NCI-H510A (cell line): ENCODE results near the gene ZNF556.

Experiments
- DNase-seq: peaks from one replicate; lab custom pipeline; 2025; lab: John Stamatoyannopoulos, UW

ZNF556 gene

DNA sequence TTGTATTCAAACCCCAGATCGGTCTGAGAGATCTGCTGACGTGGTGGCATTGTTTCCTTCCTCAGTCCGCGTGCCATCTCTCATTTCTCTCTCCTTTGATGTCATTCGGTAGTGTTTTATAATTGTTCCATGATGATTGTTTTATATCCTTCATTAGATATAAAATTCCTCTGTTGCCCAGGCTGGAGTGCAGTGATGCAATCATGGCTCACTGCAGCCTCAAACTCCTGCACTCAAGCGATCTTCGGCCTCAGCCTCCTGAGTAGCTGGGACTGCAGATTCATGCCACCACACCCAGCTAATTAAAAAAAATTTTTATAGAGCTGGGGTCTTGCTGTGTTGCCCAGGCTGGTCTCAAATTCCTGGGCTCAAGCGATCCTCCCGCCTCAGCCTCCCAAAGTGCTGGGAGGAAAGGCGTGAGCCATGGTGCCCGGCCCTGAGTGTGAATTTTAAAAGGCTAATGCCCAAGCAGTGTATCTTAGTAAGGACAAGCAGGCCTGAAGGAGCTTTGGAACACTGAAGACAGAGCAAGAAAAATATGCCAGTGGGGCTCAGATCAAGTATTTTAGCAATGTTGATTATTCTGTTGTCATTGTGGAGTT lies 38.9 kb downstream of the ZNF556 start:
- no peak for DNase-seq

DNA sequence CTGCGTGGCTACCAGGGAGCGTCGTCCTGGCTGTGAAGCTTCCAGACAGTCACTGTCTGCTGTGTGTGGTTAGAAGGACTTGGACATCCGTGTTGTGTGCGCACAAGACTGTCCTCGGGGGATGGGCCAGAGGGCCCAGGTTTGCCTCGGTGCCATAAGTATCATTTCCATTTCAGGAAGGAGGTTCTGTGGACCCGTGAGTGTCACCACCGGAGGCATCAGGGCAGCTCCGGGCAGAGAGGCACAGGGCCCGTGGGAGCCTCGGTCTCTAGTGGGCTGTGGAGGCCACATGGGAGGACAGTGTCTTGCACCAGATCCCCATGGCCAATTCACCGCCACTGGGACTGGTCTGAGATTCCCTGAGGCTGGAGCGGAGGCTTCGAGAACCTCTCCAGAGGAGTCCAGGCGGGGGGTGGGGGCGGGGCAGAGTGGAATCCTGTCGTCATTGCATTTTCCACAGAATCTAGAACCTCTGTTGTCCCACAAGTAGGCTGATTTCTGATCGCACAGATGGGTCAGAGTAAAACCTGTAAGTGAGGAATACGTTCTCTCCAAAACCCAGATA lies 39.6 kb downstream of the ZNF556 start:
- DNase-seq: no peak

DNA sequence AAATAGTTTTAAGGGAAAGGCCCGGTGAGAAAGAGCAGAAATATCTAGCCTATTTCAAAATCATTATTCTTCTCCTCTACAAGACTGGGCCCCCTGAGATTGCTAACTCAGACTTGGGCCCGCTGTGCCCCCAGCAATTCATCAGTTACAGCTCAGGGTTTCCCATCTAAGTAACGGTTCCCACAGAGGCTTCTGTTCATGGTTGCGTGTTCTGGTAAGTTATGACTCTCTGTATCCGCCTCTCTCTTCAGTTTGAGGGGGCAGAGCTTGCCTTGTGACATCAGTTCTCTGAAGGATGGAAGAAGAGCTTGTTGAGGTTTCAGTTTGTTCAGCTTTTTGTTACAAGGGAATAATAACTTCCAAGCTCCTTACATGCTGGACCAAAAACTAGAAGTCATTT lies 45.2 kb downstream of the ZNF556 start:
- DNase-seq: no peak

DNA sequence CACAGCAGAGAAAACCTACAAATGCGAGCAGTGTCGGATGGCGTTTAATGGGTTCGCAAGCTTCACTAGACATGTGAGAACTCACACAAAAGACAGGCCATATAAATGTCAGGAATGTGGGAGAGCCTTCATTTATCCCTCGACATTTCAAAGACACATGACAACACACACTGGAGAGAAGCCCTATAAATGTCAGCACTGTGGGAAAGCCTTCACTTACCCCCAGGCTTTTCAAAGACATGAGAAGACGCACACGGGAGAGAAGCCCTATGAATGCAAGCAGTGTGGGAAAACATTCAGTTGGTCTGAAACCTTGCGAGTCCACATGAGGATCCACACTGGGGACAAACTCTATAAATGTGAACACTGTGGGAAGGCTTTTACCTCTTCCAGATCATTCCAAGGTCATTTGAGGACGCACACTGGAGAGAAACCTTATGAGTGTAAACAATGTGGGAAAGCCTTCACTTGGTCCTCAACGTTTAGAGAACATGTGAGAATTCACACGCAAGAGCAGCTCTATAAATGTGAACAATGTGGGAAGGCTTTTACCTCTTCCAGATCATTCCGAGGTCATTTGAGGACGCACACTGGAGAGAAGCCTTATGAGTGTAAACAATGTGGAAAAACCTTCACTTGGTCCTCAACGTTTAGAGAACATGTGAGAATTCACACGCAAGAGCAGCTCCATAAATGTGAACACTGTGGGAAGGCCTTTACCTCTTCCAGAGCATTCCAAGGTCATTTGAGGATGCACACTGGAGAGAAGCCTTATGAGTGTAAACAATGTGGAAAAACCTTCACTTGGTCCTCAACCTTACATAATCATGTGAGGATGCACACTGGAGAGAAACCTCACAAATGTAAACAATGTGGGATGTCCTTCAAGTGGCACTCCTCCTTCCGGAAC lies 50.4 kb downstream of the ZNF556 start:
- DNase-seq: no peak

DNA sequence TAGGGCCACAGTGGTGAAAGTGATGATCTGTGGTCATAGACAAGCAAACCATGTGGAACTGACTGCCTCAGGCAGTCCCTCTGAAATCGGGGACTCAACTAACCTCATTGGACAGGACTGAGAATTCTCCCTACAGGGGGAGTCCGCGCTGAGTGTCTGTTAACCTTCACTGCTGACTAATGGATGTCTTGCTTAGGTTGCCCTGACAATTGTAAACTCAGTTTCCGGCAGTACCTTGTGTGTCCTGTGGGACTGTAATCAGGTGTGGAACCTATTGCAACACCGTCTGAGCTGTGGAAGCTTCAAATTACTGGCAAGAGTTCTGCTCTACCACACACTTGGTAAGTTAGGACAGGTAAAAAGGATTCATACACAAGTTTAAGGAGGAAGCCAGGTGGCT lies 55.9 kb downstream of the ZNF556 start:
- DNase-seq: no peak

DNA sequence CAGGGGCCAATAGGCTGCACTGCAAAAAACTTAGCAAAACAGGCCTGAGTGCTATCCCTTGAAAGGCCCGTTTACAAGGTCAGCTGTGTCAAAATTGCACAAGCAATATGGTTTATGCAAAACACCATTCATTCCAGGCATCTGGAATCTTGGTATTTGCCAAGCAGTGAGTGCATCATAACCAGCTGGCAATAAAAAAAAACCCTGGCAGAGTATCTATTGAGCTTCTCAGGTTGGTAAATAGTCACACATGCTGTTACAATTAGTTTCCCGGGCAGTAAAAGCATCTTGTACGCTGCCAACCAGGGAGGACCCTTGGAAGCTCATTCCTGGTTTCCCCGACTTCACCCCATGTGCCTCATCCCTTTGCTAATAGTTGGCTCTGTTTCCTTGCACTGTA lies 56.4 kb downstream of the ZNF556 start:
- no peak for DNase-seq

DNA sequence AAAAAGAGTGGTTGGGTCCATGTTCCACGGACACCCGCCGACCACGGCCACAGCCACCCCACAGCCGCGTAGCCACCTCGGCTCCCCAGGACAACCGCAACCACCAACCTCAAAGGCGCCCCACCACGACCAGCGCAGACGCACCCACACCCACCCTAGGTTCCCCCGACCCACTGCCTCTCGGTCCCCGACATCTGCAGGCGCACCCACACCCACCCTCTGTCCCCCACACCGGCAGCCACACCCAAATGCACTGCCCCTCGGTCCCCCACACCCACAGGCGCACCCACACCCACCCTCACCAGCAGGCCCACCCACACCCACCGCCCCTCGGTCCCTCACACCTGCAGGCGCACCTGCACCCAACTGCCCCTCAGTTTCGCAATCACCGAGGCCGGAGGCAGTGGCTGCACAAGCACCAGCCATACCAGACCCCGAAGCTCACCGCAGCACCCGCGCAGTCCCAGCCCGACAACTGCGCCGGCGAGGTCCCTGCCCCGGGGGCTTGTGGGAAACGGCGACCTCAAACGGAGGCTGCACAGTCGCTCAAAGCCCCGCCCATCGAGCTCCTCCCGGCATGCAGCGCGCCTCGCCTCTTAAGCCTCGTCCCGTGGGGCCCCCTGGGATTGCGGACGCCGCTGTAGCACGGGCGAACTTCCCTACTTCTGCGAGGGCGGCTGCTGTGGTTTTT lies 59.4 kb downstream of the ZNF556 start:
- no peak for DNase-seq

DNA sequence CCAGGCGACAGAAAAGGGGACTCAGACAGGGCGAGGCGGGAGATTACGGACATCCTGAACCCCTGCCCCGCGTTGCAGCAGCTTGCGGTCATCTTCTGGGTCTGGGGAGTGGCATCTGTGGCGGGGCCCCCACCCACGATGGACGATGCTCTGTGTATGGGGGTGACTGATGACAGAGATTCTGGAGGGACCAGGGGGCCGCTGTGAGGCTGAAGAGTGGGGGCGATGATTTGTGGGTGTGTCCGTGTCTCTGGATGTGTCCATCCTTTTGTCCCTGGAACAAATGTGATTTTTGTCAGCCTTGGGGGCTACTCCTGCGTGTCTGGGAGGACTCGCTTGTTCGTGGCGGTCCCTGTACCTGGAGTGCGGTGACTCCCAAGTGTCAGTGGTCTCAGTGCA lies 59.9 kb downstream of the ZNF556 start:
- DNase-seq: no peak
